Liver (tissue), 9 donors: ENCODE results near the gene PARP12. TPM values are rescaled to one million over a fixed set of nuclear protein-coding genes. Genes with fewer than 3 reads are reported as not detected.

Source experiments
- DNase-seq: peaks from one replicate; pipeline ENCODE4 v3.0.0-alpha.2; 2017; ENCODE audit warnings: low spot score
- H3K27ac ChIP-seq, 2 donors: one replicate each; pipeline ENCODE4 v1.7.0; 2013; ENCODE audit warnings: inconsistent platforms in 2 of 2, low read length in 2 of 2, control low read depth in 1 of 2, low read depth in 1 of 2, mild to moderate bottlenecking in 1 of 2
- H3K27me3 ChIP-seq, 4 donors: one replicate each; pipeline versions ENCODE4 v1.6.1 to v1.7.0; 2013; ENCODE audit warnings: low read length in 3 of 4, inconsistent platforms in 1 of 4, mild to moderate bottlenecking in 1 of 4, moderate library complexity in 1 of 4; ENCODE audit not compliant: control insufficient read depth in 4 of 4, insufficient read depth in 4 of 4
- H3K36me3 ChIP-seq, 4 donors: one replicate each; pipeline versions ENCODE4 v1.6.1 to v1.7.0; 2013; ENCODE audit warnings: low read length in 3 of 4, mild to moderate bottlenecking in 3 of 4, low read depth in 1 of 4, moderate library complexity in 1 of 4; ENCODE audit not compliant: control insufficient read depth in 4 of 4, insufficient read depth in 3 of 4
- H3K4me1 ChIP-seq, 4 donors: one replicate each; pipeline versions ENCODE4 v1.6.1 to v1.7.0; 2013; ENCODE audit warnings: low read length in 3 of 4, mild to moderate bottlenecking in 3 of 4, moderate library complexity in 1 of 4; ENCODE audit not compliant: control insufficient read depth in 4 of 4, insufficient read depth in 4 of 4
- H3K4me3 ChIP-seq, 3 donors: one replicate each; pipeline versions ENCODE4 v1.6.1 to v1.7.0; 2013; ENCODE audit warnings: low read length in 3 of 3, control low read depth in 1 of 3, low read depth in 1 of 3, mild to moderate bottlenecking in 1 of 3
- H3K9ac ChIP-seq, 2 donors: one replicate each; pipeline ENCODE4 v1.7.0; 2013; ENCODE audit warnings: low read length in 2 of 2, mild to moderate bottlenecking in 2 of 2, moderate library complexity in 2 of 2, control low read depth in 1 of 2, low read depth in 1 of 2
- H3K9me3 ChIP-seq, 4 donors: one replicate each; pipeline versions ENCODE4 v1.6.1 to v1.7.0; 2013; ENCODE audit warnings: low read length in 3 of 4; ENCODE audit not compliant: control insufficient read depth in 4 of 4
- ATF3 ChIP-seq: IDR thresholded peaks from 2 replicates; pipeline ENCODE4 v1.6.1; 2016; ENCODE audit warnings: antibody characterized with exemption
- CTCF ChIP-seq: fragments of 150-350 bp; IDR thresholded peaks from 2 replicates; pipeline ENCODE4 v1.5.1; 2017; ENCODE audit warnings: improper control_type of control experiment, low read depth, low read length; ENCODE audit not compliant: missing input control
- EGR1 ChIP-seq, 2 donors: IDR thresholded peaks; 2 replicates each; pipeline ENCODE4 v1.6.1; 2016 to 2018; ENCODE audit warnings: antibody characterized with exemption in 2 of 2, low read depth in 2 of 2
- FOXA1 ChIP-seq: IDR thresholded peaks from 2 replicates; pipeline ENCODE4 v1.6.1; 2016; ENCODE audit warnings: antibody characterized with exemption
- FOXA2 ChIP-seq: IDR thresholded peaks from 2 replicates; pipeline ENCODE4 v1.6.1; 2016; ENCODE audit warnings: antibody characterized with exemption
- GABPA ChIP-seq, 2 donors: IDR thresholded peaks in 1 of 2; conservative IDR thresholded peaks in 1 of 2; 2 replicates each; pipeline ENCODE4 v1.6.1; 2016; ENCODE audit warnings: antibody characterized with exemption in 2 of 2, mild to moderate bottlenecking in 1 of 2, moderate library complexity in 1 of 2
- HNF4A ChIP-seq, 2 donors: conservative IDR thresholded peaks; 2 replicates each; pipeline ENCODE4 v1.6.1; 2016; ENCODE audit warnings: antibody characterized with exemption in 2 of 2, mild to moderate bottlenecking in 2 of 2
- HNF4G ChIP-seq: IDR thresholded peaks from 2 replicates; pipeline ENCODE4 v1.6.1; 2016; ENCODE audit warnings: antibody characterized with exemption
- JUND ChIP-seq, 2 donors: IDR thresholded peaks; 2 replicates each; pipeline ENCODE4 v1.6.1; 2016; ENCODE audit warnings: antibody characterized with exemption in 2 of 2
- NR2F2 ChIP-seq: IDR thresholded peaks from 2 replicates; pipeline ENCODE4 v1.6.1; 2016; ENCODE audit warnings: antibody characterized with exemption
- RAD21 ChIP-seq, 2 donors: IDR thresholded peaks; 2 replicates each; pipeline ENCODE4 v1.6.1; 2016; ENCODE audit warnings: antibody characterized with exemption in 2 of 2, mild to moderate bottlenecking in 2 of 2
- REST ChIP-seq: IDR thresholded peaks from 2 replicates; pipeline ENCODE4 v1.6.1; 2016; ENCODE audit warnings: antibody characterized with exemption, mild to moderate bottlenecking
- RXRA ChIP-seq, 2 donors: IDR thresholded peaks; 2 replicates each; pipeline ENCODE4 v1.6.1; 2017 to 2018; ENCODE audit warnings: antibody characterized with exemption in 2 of 2, mild to moderate bottlenecking in 1 of 2
- SP1 ChIP-seq: IDR thresholded peaks from 2 replicates; pipeline ENCODE4 v1.6.1; 2018; ENCODE audit warnings: antibody characterized with exemption, mild to moderate bottlenecking
- TAF1 ChIP-seq: conservative IDR thresholded peaks from 2 replicates; pipeline ENCODE4 v1.6.1; 2016; ENCODE audit warnings: antibody characterized with exemption, mild to moderate bottlenecking
- YY1 ChIP-seq: IDR thresholded peaks from 2 replicates; pipeline ENCODE4 v1.6.1; 2016; ENCODE audit warnings: antibody characterized with exemption, mild to moderate bottlenecking
- WGBS: extraction: QIAGEN DNeasy Blood & Tissue Kit; methylation state at CpG from one replicate; pipeline ENCODE4 v1.1.7; 2013; 5-methylcytosine and 5-hydroxymethylcytosine counted together
- polyA plus RNA-seq, 2 donors: library from polyadenylated mRNA; stranded (reverse) in 1 of 2; unstranded in 1 of 2; fragments of 200-250 nt in 1 of 2; fragments of >200 nt in 1 of 2; fragmentation: Nextera tagmentation in 1 of 2; extraction: Ambion mirVana in 1 of 2; gene quantifications; one replicate each; pipeline versions ENCODE4 v1.2.1 to v1.2.3, GENCODE V29; 2013 to 2015
- total RNA-seq, 2 donors: library from RNA; depleted of rRNA; stranded (reverse); fragments of >200 nt; gene quantifications; one replicate each; pipeline ENCODE4 v1.2.3, GENCODE V29; 2014
- donor health status: healthy.
- donor health status: healthy.
- donor health status: healthy.
- donor health status: healthy.
- donor health status: healthy.

PARP12 gene
- total and polyA plus RNA-seq, 4 donors = 13.3 to 32.7 (median 19.8) TPM

- H3K36me3 ChIP-seq = peaks cover 12 to 42% (median 16%) of the 10 kb centered on the region in 4 donors
- TF ChIP-seq JUND (IDR thresholded peaks at IDR 0.05) = no peak
- H3K4me1 ChIP-seq = no peaks in the 10 kb centered on the region
- no peak overlapping the region for H3K9ac ChIP-seq
- no peaks in the 10 kb centered on the region for H3K9me3 ChIP-seq
- WGBS = 98% methylated on average over 1 of the region's 1 CpG
- DNase-seq = no peak
- no peak overlapping the region for H3K4me3 ChIP-seq
- no peaks in the 10 kb centered on the region for H3K27me3 ChIP-seq
- no peak overlapping the region for H3K27ac ChIP-seq
Measured at GRCh38 chr7:140029072-140029471, 33.7 kb downstream of the PARP12 start.

- peaks cover 13 to 41% (median 13%) of the 10 kb centered on the region in 4 donors for H3K36me3 ChIP-seq
- no peaks in the 10 kb centered on the region for H3K4me1 ChIP-seq
- H3K27me3 ChIP-seq = no peaks in the 10 kb centered on the region
- H3K9ac ChIP-seq = no peak overlapping the region
- WGBS = 94% methylated on average over 4 of the region's 4 CpGs
- no peaks in the 10 kb centered on the region for H3K9me3 ChIP-seq
- no peak overlapping the region for H3K27ac ChIP-seq
- no peak for TF ChIP-seq EGR1 (IDR thresholded peaks at IDR 0.05; ENCODE audit: low read depth in 2 of 2)
- TF ChIP-seq FOXA1 = no peak
- TF ChIP-seq SP1 = no peak
- TF ChIP-seq JUND (IDR thresholded peaks at IDR 0.05) = no peak
- TF ChIP-seq NR2F2 = no peak
- TF ChIP-seq GABPA (IDR thresholded peaks at IDR 0.05 in 1 of 2, conservative IDR thresholded peaks at IDR 0.05 in 1 of 2) = no peak
- no peak for TF ChIP-seq TAF1
- TF ChIP-seq CTCF = no peak
- no peak for TF ChIP-seq RAD21 (IDR thresholded peaks at IDR 0.05)
- TF ChIP-seq ATF3 = no peak
- TF ChIP-seq YY1 = no peak
- no peak for TF ChIP-seq HNF4A (conservative IDR thresholded peaks at IDR 0.05)
- no peak for TF ChIP-seq FOXA2
- no peak for TF ChIP-seq HNF4G
- no peak for TF ChIP-seq REST
- TF ChIP-seq RXRA (IDR thresholded peaks at IDR 0.05) = no peak
- DNase-seq = no peak
- H3K4me3 ChIP-seq = no peak overlapping the region
Measured at GRCh38 chr7:140028311-140028710, 34.4 kb downstream of the PARP12 start.
